Neuronal stem cell (in vitro differentiated cells): ENCODE measurements around the gene NCAPG.
"Not testable (repeated sequence)": the region's sequence is repeated elsewhere in the genome, so short reads cannot be mapped to it uniquely, and the experiment has no call there.

Experiments
- DNase-seq: peaks from one replicate; pipeline ENCODE4 v3.0.0-alpha.2; 2013; ENCODE audit warnings: low spot score
- H2AFZ ChIP-seq: one replicate; pipeline ENCODE4 v1.6.1; 2013; ENCODE audit warnings: mild to moderate bottlenecking, low read length, inconsistent platforms
- H2AK5ac ChIP-seq: 2 replicates; pipeline ENCODE4 v1.6.1; 2013; ENCODE audit warnings: low read depth, mild to moderate bottlenecking, inconsistent platforms, low read length, moderate library complexity, mixed read lengths
- H2BK120ac ChIP-seq: 2 replicates; pipeline ENCODE4 v1.6.1; 2013; ENCODE audit warnings: low read depth, mild to moderate bottlenecking, inconsistent platforms, low read length, moderate library complexity, mixed read lengths
- H2BK12ac ChIP-seq: one replicate; pipeline ENCODE4 v1.6.1; 2013; ENCODE audit warnings: low read length, inconsistent platforms
- H2BK15ac ChIP-seq: 2 replicates; pipeline ENCODE4 v1.6.1; 2013; ENCODE audit warnings: mild to moderate bottlenecking, low read length, inconsistent platforms, mixed read lengths
- H2BK5ac ChIP-seq: one replicate; pipeline ENCODE4 v1.6.1; 2013; ENCODE audit warnings: inconsistent platforms, mild to moderate bottlenecking, low read length, moderate library complexity
- H3K14ac ChIP-seq: one replicate; pipeline ENCODE4 v1.6.1; 2013; ENCODE audit warnings: low read length, inconsistent platforms
- H3K18ac ChIP-seq: 2 replicates; pipeline ENCODE4 v1.6.1; 2013; ENCODE audit warnings: low read length, inconsistent platforms
- H3K23ac ChIP-seq: 2 replicates; pipeline ENCODE4 v1.6.1; 2013; ENCODE audit warnings: low read depth, mild to moderate bottlenecking, mixed read lengths, low read length, inconsistent platforms; ENCODE audit not compliant: poor library complexity
- H3K27ac ChIP-seq: replicated peaks from 3 replicates; pipeline ENCODE4 v1.5.1; 2013; ENCODE audit warnings: low read length, inconsistent platforms
- H3K27me3 ChIP-seq, 3 experiments: 2 replicates each; pipeline ENCODE4 v1.6.1; 2013; ENCODE audit warnings: low read length in 3 of 3, mild to moderate bottlenecking in 2 of 3, inconsistent platforms in 1 of 3, low read depth in 1 of 3, mixed read lengths in 1 of 3, moderate library complexity in 1 of 3; ENCODE audit not compliant: control insufficient read depth in 3 of 3, insufficient read depth in 3 of 3
- H3K36me3 ChIP-seq, 2 donors: replicated peaks in 1 of 2; 2 replicates each; pipeline ENCODE4 v1.6.1; 2013; ENCODE audit warnings: low read length in 2 of 2; ENCODE audit not compliant: control insufficient read depth in 2 of 2, insufficient read depth in 2 of 2
- H3K4ac ChIP-seq: 2 replicates; pipeline ENCODE4 v1.6.1; 2013; ENCODE audit warnings: inconsistent platforms, mild to moderate bottlenecking, low read length, moderate library complexity
- H3K4me1 ChIP-seq, 2 donors: 1 replicate in 1 of 2; 2 replicates in 1 of 2; pipeline ENCODE4 v1.6.1; 2013; ENCODE audit warnings: low read length in 2 of 2, low read depth in 1 of 2; ENCODE audit not compliant: control insufficient read depth in 2 of 2, insufficient read depth in 1 of 2
- H3K4me2 ChIP-seq: one replicate; pipeline ENCODE4 v1.6.1; 2013; ENCODE audit warnings: mild to moderate bottlenecking, low read length, inconsistent platforms; ENCODE audit not compliant: insufficient read depth, poor library complexity, severe bottlenecking
- H3K4me3 ChIP-seq, 2 donors: 2 replicates each; pipeline ENCODE4 v1.5.1; 2013; ENCODE audit warnings: low read length in 2 of 2, mild to moderate bottlenecking in 2 of 2, inconsistent platforms in 1 of 2, moderate library complexity in 1 of 2
- H3K79me1 ChIP-seq: one replicate; pipeline ENCODE4 v1.6.1; 2013; ENCODE audit warnings: low read depth, mild to moderate bottlenecking, inconsistent platforms, low read length, moderate library complexity
- H3K9ac ChIP-seq: one replicate; pipeline ENCODE4 v1.6.1; 2013; ENCODE audit warnings: mild to moderate bottlenecking, low read depth, low read length, inconsistent platforms; ENCODE audit not compliant: poor library complexity
- H3K9me3 ChIP-seq, 2 donors: replicated peaks in 1 of 2; 2 replicates each; pipeline versions ENCODE3 to v1.6.1; 2013; ENCODE audit warnings: low read length in 2 of 2, mild to moderate bottlenecking in 2 of 2, inconsistent platforms in 1 of 2, low read depth in 1 of 2, mixed read lengths in 1 of 2, moderate library complexity in 1 of 2; ENCODE audit not compliant: control insufficient read depth in 2 of 2, insufficient read depth in 1 of 2
- H4K8ac ChIP-seq: one replicate; pipeline ENCODE4 v1.6.1; 2013; ENCODE audit warnings: low read depth, mild to moderate bottlenecking, inconsistent platforms, low read length, moderate library complexity
- H4K91ac ChIP-seq: one replicate; pipeline ENCODE4 v1.6.1; 2013; ENCODE audit warnings: low read length, low read depth, mild to moderate bottlenecking, inconsistent platforms; ENCODE audit not compliant: poor library complexity
- WGBS, 2 donors: extraction: QIAGEN DNeasy Blood & Tissue Kit; methylation state at CpG; one replicate each; pipeline ENCODE4 v1.1.7; 2013; ENCODE audit warnings: missing lambda C conversion rate in 2 of 2, mixed read lengths in 1 of 2; ENCODE audit not compliant: insufficient read length in 2 of 2, insufficient replicate concordance in 1 of 2; ENCODE audit errors: extremely low coverage in 2 of 2; 5-methylcytosine and 5-hydroxymethylcytosine counted together

The NCAPG gene

DNA sequence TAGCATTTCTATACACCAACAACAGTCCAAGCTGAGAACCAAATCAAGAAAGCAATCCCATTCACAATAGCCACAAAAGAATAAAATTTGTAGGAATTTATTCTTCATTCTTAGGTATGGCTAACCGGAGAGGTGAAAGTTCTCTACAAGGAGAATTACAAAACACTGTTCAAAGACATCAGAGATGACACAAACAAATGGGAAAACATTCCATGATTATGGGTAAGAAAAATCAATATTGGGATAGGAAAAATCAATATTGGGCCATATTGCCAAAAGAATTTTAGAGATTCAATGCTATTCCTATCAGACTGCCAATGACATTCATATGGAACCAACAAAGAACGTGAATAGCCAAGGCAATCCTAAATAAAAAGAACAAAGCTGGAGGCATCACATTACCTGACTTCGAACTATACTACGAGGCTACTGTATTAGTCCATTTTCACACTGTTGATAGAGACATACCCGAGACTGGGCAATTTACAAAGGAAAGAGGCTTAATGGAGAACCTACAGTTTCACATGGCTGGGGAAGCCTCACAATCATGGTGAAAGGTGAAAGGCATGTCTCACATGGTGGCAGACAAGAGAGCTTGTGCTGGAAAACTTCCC, 49.1 kb downstream of the NCAPG start:
- Histone ChIP-seq H2BK5ac (no peak overlapping the region), H3K18ac (no peak overlapping the region), H4K8ac (no peak overlapping the region), H3K23ac (no peak overlapping the region), H3K27me3 (no peaks in the 10 kb centered on the region), H2BK15ac (no peak overlapping the region), H3K36me3 (peaks cover 0 to 28% of the 10 kb centered on the region in 2 donors), H3K4me1 (no peaks in the 10 kb centered on the region), H3K27ac (no peak overlapping the region), H2BK12ac (no peak overlapping the region), H4K91ac (no peak overlapping the region), H3K9me3 (peaks cover 0 to 15% of the 10 kb centered on the region in 2 donors), H2AFZ (no peak overlapping the region), H3K14ac (no peak overlapping the region), H3K79me1 (no peaks in the 10 kb centered on the region), H2AK5ac (no peak overlapping the region), H3K4me3 (no peak overlapping the region), H3K4ac (no peak overlapping the region), H3K4me2 (no peak overlapping the region), H2BK120ac (no peak overlapping the region), H3K9ac (no peak overlapping the region)
- DNase-seq = no peak
- WGBS, 2 donors = no CpG with 5 or more reads among the region's 5 CpGs

DNA sequence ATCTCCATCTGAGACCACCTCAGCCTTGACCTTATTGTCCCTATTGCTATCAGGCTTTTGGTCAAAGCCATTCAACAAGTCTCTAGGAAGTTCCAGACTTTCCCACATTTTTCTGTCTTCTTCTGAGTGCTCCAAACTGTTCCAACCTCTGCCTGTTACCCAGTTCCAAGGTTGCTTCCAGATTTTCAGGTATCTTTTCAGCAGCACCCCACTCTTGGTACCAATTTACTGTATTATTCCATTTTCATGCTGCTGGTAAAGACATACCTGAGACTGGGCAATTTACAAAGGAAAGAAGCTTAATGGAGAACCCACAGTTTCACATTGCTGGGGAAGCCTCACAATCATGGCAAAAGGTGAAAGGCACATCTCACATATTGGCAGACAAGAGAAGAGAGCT, 51.1 kb downstream of the NCAPG start:
- H3K27me3 ChIP-seq, H3K4me3 ChIP-seq, H4K91ac ChIP-seq, H4K8ac ChIP-seq, H2AFZ ChIP-seq, H2BK5ac ChIP-seq, H3K14ac ChIP-seq, H2BK15ac ChIP-seq, H3K4ac ChIP-seq, H3K27ac ChIP-seq, H3K23ac ChIP-seq, H3K9ac ChIP-seq, H3K18ac ChIP-seq, H3K79me1 ChIP-seq, H2BK12ac ChIP-seq, DNase-seq, H3K4me2 ChIP-seq, H2BK120ac ChIP-seq, H2AK5ac ChIP-seq, H3K4me1 ChIP-seq: not testable (repeated sequence)
- H3K36me3 ChIP-seq = peaks cover 0 to 33% of the 10 kb centered on the region in 2 donors
- peaks cover 0 to 15% of the 10 kb centered on the region in 2 donors for H3K9me3 ChIP-seq

DNA sequence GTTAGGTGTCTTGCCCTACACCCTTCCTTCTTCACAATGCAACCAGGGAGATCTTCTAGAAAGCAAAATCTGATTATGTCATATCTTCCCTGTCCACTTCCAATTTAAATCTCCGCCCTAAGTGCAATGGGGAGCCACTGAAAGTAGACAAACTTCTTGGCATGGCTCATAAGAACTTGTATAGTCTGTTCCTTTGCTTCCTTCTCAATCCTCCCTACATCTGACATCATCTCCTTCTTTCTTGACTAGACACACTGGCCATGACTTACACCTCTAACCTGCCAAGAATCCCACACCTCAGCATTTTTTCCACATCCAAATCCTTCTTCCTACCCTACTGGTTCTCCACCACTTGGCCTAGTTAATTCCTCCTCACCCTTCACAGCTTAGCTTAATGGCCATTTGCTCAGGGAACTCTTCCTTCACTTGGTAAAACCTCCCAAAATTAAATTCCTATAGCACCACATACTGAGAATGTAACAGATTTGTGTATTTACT, 55.1 kb downstream of the NCAPG start:
- Histone ChIP-seq H3K9ac (no peak overlapping the region), H3K9me3 (peaks cover 0 to 11% of the 10 kb centered on the region in 2 donors), H2BK12ac (no peak overlapping the region), H3K23ac (no peak overlapping the region), H2BK15ac (no peak overlapping the region), H3K27ac (no peak overlapping the region), H2BK120ac (no peak overlapping the region), H3K27me3 (no peaks in the 10 kb centered on the region), H2BK5ac (no peak overlapping the region), H3K4me3 (no peak overlapping the region), H3K18ac (no peak overlapping the region), H2AFZ (no peak overlapping the region), H4K8ac (no peak overlapping the region), H3K4ac (no peak overlapping the region), H3K4me1 (peaks cover 2 to 3% of the 10 kb centered on the region in 2 donors), H3K4me2 (no peak overlapping the region), H4K91ac (no peak overlapping the region), H3K14ac (no peak overlapping the region), H3K36me3 (peaks cover 0 to 28% of the 10 kb centered on the region in 2 donors), H2AK5ac (no peak overlapping the region), H3K79me1 (no peaks in the 10 kb centered on the region)
- WGBS, 2 donors = no CpG with 5 or more reads among the region's 1 CpG
- DNase-seq = no peak

DNA sequence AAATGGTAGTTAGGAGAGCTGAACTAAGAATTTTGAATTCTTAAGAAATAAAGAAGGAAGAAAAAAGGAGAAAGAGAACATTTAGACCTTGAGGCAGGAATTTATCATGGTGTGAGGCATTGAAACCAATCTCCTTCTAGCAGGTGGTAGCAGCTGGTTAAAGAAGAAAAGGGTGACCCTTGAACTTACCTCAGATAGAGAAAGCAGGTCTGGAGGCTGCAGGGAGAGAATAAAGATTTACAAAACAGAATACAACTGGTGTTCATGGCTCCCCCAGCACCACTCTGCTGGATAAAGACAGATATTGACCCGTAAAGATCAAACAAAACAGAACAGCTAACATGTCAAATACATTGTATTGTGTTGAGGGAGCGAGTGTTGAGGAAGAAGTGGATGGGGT, 56.0 kb downstream of the NCAPG start:
- Histone ChIP-seq H3K4ac (no peak overlapping the region), H2BK12ac (no peak overlapping the region), H2BK15ac (no peak overlapping the region), H3K79me1 (no peaks in the 10 kb centered on the region), H3K36me3 (peaks cover 0 to 28% of the 10 kb centered on the region in 2 donors), H3K27ac (no peak overlapping the region), H3K27me3 (no peaks in the 10 kb centered on the region), H3K4me2 (no peak overlapping the region), H3K23ac (no peak overlapping the region), H3K4me3 (no peak overlapping the region), H3K4me1 (peaks cover 2 to 3% of the 10 kb centered on the region in 2 donors), H4K91ac (no peak overlapping the region), H3K9me3 (peaks cover 0 to 10% of the 10 kb centered on the region in 2 donors), H3K14ac (no peak overlapping the region), H2BK120ac (no peak overlapping the region), H2BK5ac (no peak overlapping the region), H2AFZ (no peak overlapping the region), H4K8ac (no peak overlapping the region), H3K9ac (no peak overlapping the region), H2AK5ac (no peak overlapping the region), H3K18ac (no peak overlapping the region)
- DNase-seq = no peak
- WGBS, 2 donors = no CpG with 5 or more reads among the region's 2 CpGs
